IMR-90 (cell line): Measurements from ENCODE around the gene SASH1. TPM values are rescaled to one million over a fixed set of nuclear protein-coding genes. Genes with fewer than 3 reads are reported as not detected.

Experiments
- ATAC-seq: fragments of 200-7000 bp; cut with Tn5 transposase; 2 replicates; pipeline ENCODE4 v1.9.1; 2020; ENCODE audit warnings: low read depth, mild to moderate bottlenecking, moderate library complexity
- BruUV-seq: library from RNA; stranded (reverse); fragments of 400-500 nt; replicated peaks from 2 replicates; lab custom pipeline; 2021; lab: Mats Ljungman, UMichigan
- CTCF ChIA-PET: fragments of 300-600 bp; formaldehyde crosslinking; extraction: SDS; loops from one replicate; lab custom pipeline; 2021; ENCODE audit warnings: antibody characterized with exemption; lab: Yijun Ruan, JAX
- POLR2A ChIA-PET: fragments of 300-600 bp; sonication (Branson Sonifier 250); formaldehyde crosslinking; loops from one replicate; lab custom pipeline; 2022; ENCODE audit warnings: antibody characterized with exemption; ENCODE audit not compliant: unreplicated experiment; lab: Charles Lee
- DNase-seq: peaks from one replicate; pipeline ENCODE4 v3.0.0; 2013
- H2AFZ ChIP-seq: replicated peaks from 2 replicates; pipeline ENCODE3; 2013; ENCODE audit warnings: low read length, mild to moderate bottlenecking; ENCODE audit not compliant: poor library complexity
- H2AK5ac ChIP-seq: 2 replicates; pipeline ENCODE4 v1.6.1; 2013; ENCODE audit warnings: low read depth, low read length, inconsistent platforms
- H2AK9ac ChIP-seq: replicated peaks from 2 replicates; pipeline ENCODE3; 2013; ENCODE audit warnings: mild to moderate bottlenecking, low read depth, low read length, moderate library complexity; ENCODE audit not compliant: poor library complexity
- H2BK120ac ChIP-seq: 2 replicates; pipeline ENCODE4 v1.6.1; 2013; ENCODE audit warnings: low read depth, low read length, inconsistent platforms
- H2BK15ac ChIP-seq: 3 replicates; pipeline ENCODE4 v1.6.1; 2013; ENCODE audit warnings: low read depth, low read length, inconsistent platforms
- H2BK20ac ChIP-seq: 2 replicates; pipeline ENCODE4 v1.6.1; 2013; ENCODE audit warnings: low read depth, mild to moderate bottlenecking, inconsistent platforms, low read length, moderate library complexity
- H2BK5ac ChIP-seq: 2 replicates; pipeline ENCODE4 v1.6.1; 2013; ENCODE audit warnings: mild to moderate bottlenecking, low read depth, low read length, inconsistent platforms; ENCODE audit not compliant: poor library complexity, severe bottlenecking
- H3K14ac ChIP-seq: replicated peaks from 2 replicates; pipeline ENCODE4 v1.6.1; 2013; ENCODE audit warnings: low read depth, low read length, inconsistent platforms
- H3K18ac ChIP-seq: 2 replicates; pipeline ENCODE4 v1.6.1; 2013; ENCODE audit warnings: low read depth, low read length, control low read depth
- H3K23ac ChIP-seq: 2 replicates; pipeline ENCODE4 v1.6.1; 2013; ENCODE audit warnings: low read depth, low read length, inconsistent platforms
- H3K27ac ChIP-seq: 2 replicates; pipeline ENCODE4 v1.5.1; 2013; ENCODE audit warnings: mild to moderate bottlenecking, control low read depth, low read length; ENCODE audit not compliant: insufficient read depth
- H3K27me3 ChIP-seq: 2 replicates; pipeline ENCODE4 v1.6.1; 2013; ENCODE audit warnings: low read length; ENCODE audit not compliant: control insufficient read depth, insufficient read depth
- H3K36me3 ChIP-seq: 2 replicates; pipeline ENCODE4 v1.6.1; 2013; ENCODE audit warnings: low read length, mixed read lengths; ENCODE audit not compliant: control insufficient read depth, insufficient read depth
- H3K4ac ChIP-seq: 2 replicates; pipeline ENCODE4 v1.6.1; 2013; ENCODE audit warnings: low read depth, low read length, inconsistent platforms
- H3K4me1 ChIP-seq: 2 replicates; pipeline ENCODE4 v1.6.1; 2013; ENCODE audit warnings: low read length, mixed read lengths; ENCODE audit not compliant: control insufficient read depth, insufficient read depth
- H3K4me2 ChIP-seq: 2 replicates; pipeline ENCODE4 v1.6.1; 2013; ENCODE audit warnings: low read depth, mild to moderate bottlenecking, control low read depth, low read length, moderate library complexity
- H3K4me3 ChIP-seq: 2 replicates; pipeline ENCODE4 v1.5.1; 2013; ENCODE audit warnings: low read depth, mild to moderate bottlenecking, control low read depth, low read length, moderate library complexity; ENCODE audit not compliant: insufficient read depth
- H3K56ac ChIP-seq: 2 replicates; pipeline ENCODE4 v1.6.1; 2013; ENCODE audit warnings: low read length, inconsistent platforms; ENCODE audit not compliant: insufficient read depth; ENCODE audit errors: extremely low read depth
- H3K79me1 ChIP-seq, 2 experiments: 2 replicates each; pipeline ENCODE4 v1.6.1; 2013; ENCODE audit warnings: low read length in 2 of 2, inconsistent platforms in 1 of 2, low read depth in 1 of 2
- H3K9ac ChIP-seq: 2 replicates; pipeline ENCODE4 v1.6.1; 2013; ENCODE audit warnings: low read depth, low read length, control low read depth
- H3K9me1 ChIP-seq: 2 replicates; pipeline ENCODE4 v1.6.1; 2013; ENCODE audit warnings: low read length, inconsistent platforms; ENCODE audit not compliant: insufficient read depth
- H3K9me3 ChIP-seq: 2 replicates; pipeline ENCODE4 v1.6.1; 2013; ENCODE audit warnings: low read length; ENCODE audit not compliant: control insufficient read depth, insufficient read depth
- H4K20me1 ChIP-seq: 2 replicates; pipeline ENCODE4 v1.6.1; 2013; ENCODE audit warnings: low read length, inconsistent platforms; ENCODE audit not compliant: insufficient read depth
- H4K5ac ChIP-seq: 2 replicates; pipeline ENCODE4 v1.6.1; 2013; ENCODE audit warnings: mild to moderate bottlenecking, low read depth, low read length, control low read depth
- H4K8ac ChIP-seq, 2 experiments: 2 replicates each; pipeline ENCODE4 v1.6.1; 2013; ENCODE audit warnings: low read depth in 2 of 2, low read length in 2 of 2, control low read depth in 1 of 2, inconsistent platforms in 1 of 2
- H4K91ac ChIP-seq: 2 replicates; pipeline ENCODE4 v1.6.1; 2013; ENCODE audit warnings: low read depth, low read length, inconsistent platforms; ENCODE audit not compliant: insufficient read depth
- BHLHE40 ChIP-seq: fragments of 150-350 bp; IDR thresholded peaks from 2 replicates; pipeline ENCODE4 v1.6.1; 2016; ENCODE audit warnings: mild to moderate bottlenecking, low read depth, low read length
- CEBPB ChIP-seq: IDR thresholded peaks from 2 replicates; pipeline ENCODE4 v1.6.1; 2012; ENCODE audit warnings: low read depth, low read length, improper control_type of control experiment
- CHD1 ChIP-seq: IDR thresholded peaks from 2 replicates; pipeline ENCODE4 v1.6.1; 2012; ENCODE audit warnings: low read depth, low read length, improper control_type of control experiment
- CTCF ChIP-seq: conservative IDR thresholded peaks from 2 replicates; pipeline ENCODE4 v1.5.1; 2012; ENCODE audit warnings: mild to moderate bottlenecking, low read depth, low read length, improper control_type of control experiment
- FOS ChIP-seq: fragments of 150-350 bp; IDR thresholded peaks from 2 replicates; pipeline ENCODE4 v1.6.1; 2016; ENCODE audit warnings: low read depth, low read length
- MAFK ChIP-seq: IDR thresholded peaks from 2 replicates; pipeline ENCODE4 v1.6.1; 2012; ENCODE audit warnings: low read depth, low read length, improper control_type of control experiment
- MXI1 ChIP-seq: IDR thresholded peaks from 2 replicates; pipeline ENCODE4 v1.6.1; 2012; ENCODE audit warnings: low read depth, mild to moderate bottlenecking, low read length, moderate library complexity, borderline replicate concordance
- NFE2L2 ChIP-seq: fragments of 150-350 bp; IDR thresholded peaks from 2 replicates; pipeline ENCODE4 v1.6.1; 2016; ENCODE audit warnings: low read depth, mild to moderate bottlenecking, low read length
- RAD21 ChIP-seq: IDR thresholded peaks from 2 replicates; pipeline ENCODE4 v1.6.1; 2012; ENCODE audit warnings: low read length, improper control_type of control experiment
- RFX5 ChIP-seq: IDR thresholded peaks from 2 replicates; pipeline ENCODE4 v1.8.0; 2012; ENCODE audit warnings: low read depth, mild to moderate bottlenecking, low read length, moderate library complexity
- SMC3 ChIP-seq: fragments of 150-350 bp; IDR thresholded peaks from 2 replicates; pipeline ENCODE4 v1.6.1; 2016; ENCODE audit warnings: low read depth, mild to moderate bottlenecking, antibody characterized with exemption, low read length, moderate library complexity
- WGBS, 2 experiments: methylation state at CpG; one replicate each; pipeline versions ENCODE4 v1.1.5 to v1.1.7; 2013; ENCODE audit warnings: missing lambda C conversion rate in 2 of 2; ENCODE audit not compliant: insufficient read length in 1 of 2; ENCODE audit errors: extremely low coverage in 2 of 2; 5-methylcytosine and 5-hydroxymethylcytosine counted together
- dilution Hi-C: fragments of 300-500 bp; cut with HindIII; formaldehyde crosslinking; loops from one replicate; pipeline ENCODE4 v1.14.3; 2018; ENCODE audit warnings: low sequenced_read_pairs; ENCODE audit not compliant: unreplicated experiment
- in situ Hi-C: fragments of 300-500 bp; cut with MboI; formaldehyde crosslinking; loops from 3 replicates; pipeline ENCODE4 v1.14.3; 2019; ENCODE audit warnings: low sequenced_read_pairs, inconsistent platforms, mixed read lengths
- intact Hi-C: fragments of 100-400 bp; cut with micrococcal nuclease; formaldehyde crosslinking; loops from 2 replicates; pipeline ENCODE4 v1.10.0; 2022
- polyA plus RNA-seq, 3 experiments: library from polyadenylated mRNA; depleted of rRNA; stranded (reverse); fragments of >200 nt; gene quantifications; 2 replicates each; pipeline ENCODE4 v1.2.3, GENCODE V29; 2012; ENCODE audit warnings: low replicate concordance in 1 of 3
- total RNA-seq: library from RNA; depleted of rRNA; stranded (reverse); fragments of >200 nt; gene quantifications from 2 replicates; pipeline ENCODE4 v1.2.3, GENCODE V29; 2012
- TF ChIP-seq, protein P1 (sequence below): fragments of 150-350 bp; IDR thresholded peaks from 2 replicates; pipeline ENCODE4 v1.6.1; 2016; ENCODE audit warnings: low read depth, mild to moderate bottlenecking, low read length, moderate library complexity, borderline replicate concordance

Gene SASH1
- total and polyA plus RNA-seq, 2 of the 4 experiments (the other 2 are of a cell fraction) = 11.6 to 16.5 TPM

GRCh38 chr6:148565930-148566663 lies 223.5 kb downstream of the SASH1 start:
- H4K91ac ChIP-seq = peak overlapping the region; percentile 64
- H3K56ac ChIP-seq = peak overlapping the region; percentile 6; the same call in 1 of the 2 replicates
- H3K23ac ChIP-seq = peak overlapping the region; percentile 10; the same call in 1 of the 2 replicates
- peak overlapping the region; percentile 61; the same call in 1 of the 3 replicates for H2BK15ac ChIP-seq
- H3K4me1 ChIP-seq = peaks cover 8% of the 10 kb centered on the region
- H2BK120ac ChIP-seq = peak overlapping the region; percentile 81
- peak overlapping the region; percentile 84 for H2BK5ac ChIP-seq
- intact Hi-C loops (no loop called here), in situ Hi-C loops (no loop called here), dilution Hi-C loops (no loop called here)
- H3K4me3 ChIP-seq = no peak overlapping the region
- no peak overlapping the region; the same call in 1 of the 2 replicates for H3K9ac ChIP-seq
- H3K36me3 ChIP-seq = no peaks in the 10 kb centered on the region
- no TSS peak for BruUV-seq
- ATAC-seq (peak; percentile 93), DNase-seq (peak; percentile 97)
- TF ChIP-seq RAD21 (no peak), CHD1 (no peak), CTCF (no peak), RFX5 (0 out of 2 replicates have a peak, but pooled peaks have one; percentile 22), FOS (peak; percentile 69), MAFK (peak; percentile 19; the same call in 1 of the 2 replicates), CEBPB (peak; percentile 38; the same call in 1 of the 2 replicates), NFE2L2 (no peak), BHLHE40 (peak; percentile 66), SMC3 (no peak), MXI1 (0 out of 2 replicates have a peak, but pooled peaks have one; percentile 31)
- TF ChIP-seq, protein P1, sequence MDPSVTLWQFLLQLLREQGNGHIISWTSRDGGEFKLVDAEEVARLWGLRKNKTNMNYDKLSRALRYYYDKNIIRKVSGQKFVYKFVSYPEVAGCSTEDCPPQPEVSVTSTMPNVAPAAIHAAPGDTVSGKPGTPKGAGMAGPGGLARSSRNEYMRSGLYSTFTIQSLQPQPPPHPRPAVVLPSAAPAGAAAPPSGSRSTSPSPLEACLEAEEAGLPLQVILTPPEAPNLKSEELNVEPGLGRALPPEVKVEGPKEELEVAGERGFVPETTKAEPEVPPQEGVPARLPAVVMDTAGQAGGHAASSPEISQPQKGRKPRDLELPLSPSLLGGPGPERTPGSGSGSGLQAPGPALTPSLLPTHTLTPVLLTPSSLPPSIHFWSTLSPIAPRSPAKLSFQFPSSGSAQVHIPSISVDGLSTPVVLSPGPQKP = no peak
- peak overlapping the region; percentile 44 for H3K27ac ChIP-seq
- H2AFZ ChIP-seq = peak overlapping the region; percentile 73
- H2BK20ac ChIP-seq = peak overlapping the region; percentile 78
- peak overlapping the region; percentile 35; the same call in 1 of the 2 replicates for H3K14ac ChIP-seq
- ChIA-PET POLR2A (no interaction called here), CTCF (no interaction called here)
- H3K4me2 ChIP-seq = peak overlapping the region; percentile 22
- H3K4ac ChIP-seq = peak overlapping the region; percentile 79
- no CpG with 5 or more reads among the region's 12 CpGs for WGBS, 2 experiments
- peak overlapping the region; percentile 73 for H2AK9ac ChIP-seq
- H3K9me1 ChIP-seq = 0 out of 2 replicates have a peak, but pooled peaks cover 16% of the 10 kb centered on the region
- H3K18ac ChIP-seq = 0 out of 2 replicates have a peak overlapping the region, but pooled peaks have one; percentile 5
- peak overlapping the region in 1 of 2 experiments; percentile 84; a peak in 2 of 4 replicates for H4K8ac ChIP-seq
- no peaks in the 10 kb centered on the region for H3K79me1 ChIP-seq
- H3K27me3 ChIP-seq = no peaks in the 10 kb centered on the region
- peak overlapping the region; percentile 72 for H2AK5ac ChIP-seq
- no peaks in the 10 kb centered on the region; the same call in 1 of the 2 replicates for H4K20me1 ChIP-seq
- H3K9me3 ChIP-seq = no peaks in the 10 kb centered on the region
- H4K5ac ChIP-seq = 0 out of 2 replicates have a peak overlapping the region, but pooled peaks have one; percentile 11
